Measurements from ENCODE around the gene ALDH3A2. TPM values are rescaled to one million over a fixed set of nuclear protein-coding genes. Genes with fewer than 3 reads are reported as not detected.

The ALDH3A2 gene
- total RNA-seq, 1 experiment from 2014 or later: 97.3 TPM

DNA sequence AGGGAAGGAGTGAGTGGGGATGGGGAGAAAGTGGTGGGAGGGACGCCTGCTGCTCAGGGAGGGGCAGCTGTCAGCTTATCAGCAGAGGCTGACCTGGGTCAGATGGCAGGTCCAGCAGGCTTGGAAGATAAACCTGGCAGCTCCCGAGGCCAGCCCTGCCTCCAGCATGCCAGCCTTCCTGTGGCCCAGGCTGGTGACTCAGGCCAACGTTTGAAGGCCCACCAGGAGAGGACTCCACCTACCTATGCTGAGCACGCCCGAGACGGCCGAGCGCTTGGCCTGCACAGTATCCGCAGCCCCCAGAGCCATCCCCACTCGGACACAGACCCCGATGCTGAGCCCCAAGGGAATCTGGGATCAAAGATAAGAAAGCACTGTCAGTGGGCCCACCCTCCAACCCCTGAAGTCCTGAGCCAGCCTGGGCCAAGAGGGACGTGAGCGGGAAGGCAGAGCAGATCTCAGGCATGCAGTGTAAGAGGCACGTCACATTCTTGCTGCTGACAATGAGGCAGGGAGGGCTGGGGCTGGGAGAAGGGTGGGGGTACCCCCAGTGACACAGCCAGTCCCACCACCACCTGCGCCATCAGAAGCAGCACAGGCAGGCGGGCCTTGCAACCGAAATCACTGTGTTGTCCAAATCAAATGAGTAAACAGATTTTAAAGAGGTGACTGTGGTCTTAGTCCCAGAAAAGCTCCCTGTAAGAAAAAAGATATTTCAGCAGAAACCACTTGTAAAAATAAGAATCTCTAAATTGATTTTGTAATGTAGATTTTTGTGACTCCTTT, 55.5 kb downstream of the ALDH3A2 start:
- H3K9me3 ChIP-seq (ENCODE audit: low read depth, low read length, poor library complexity, severe bottlenecking): no peaks in the 10 kb centered on the region
- CTCF ChIA-PET: interaction anchor here (0.5 kb wide), 1 partner anchor 41 kb away, joined by 3 read pairs; no protein-coding TSS in a partner anchor
- DNase-seq (ENCODE audit: low spot score): no peak
- H3K36me3 ChIP-seq (ENCODE audit: insufficient read depth, low read length, poor library complexity, severe bottlenecking): no peaks in the 10 kb centered on the region
- peaks cover 16% of the 10 kb centered on the region for H3K4me1 ChIP-seq (ENCODE audit: insufficient read depth, low read length, poor library complexity, severe bottlenecking)
- no peak overlapping the region for H3K4me3 ChIP-seq (ENCODE audit: low read depth, low read length, poor library complexity, severe bottlenecking)
- intact Hi-C loops (cut with micrococcal nuclease; ENCODE audit: unreplicated experiment): no loop called here
- POLR2A ChIA-PET (ENCODE audit: low non-redundant PET): no interaction called here
- BruUV-seq (replicated peaks): no TSS peak
- no peak overlapping the region for H3K27ac ChIP-seq (ENCODE audit: low read depth, low read length, poor library complexity, severe bottlenecking)
- no peaks in the 10 kb centered on the region for H3K27me3 ChIP-seq (replicated peaks; ENCODE audit: insufficient read depth, low read depth, low read length, poor library complexity)
- TF ChIP-seq, protein P1, sequence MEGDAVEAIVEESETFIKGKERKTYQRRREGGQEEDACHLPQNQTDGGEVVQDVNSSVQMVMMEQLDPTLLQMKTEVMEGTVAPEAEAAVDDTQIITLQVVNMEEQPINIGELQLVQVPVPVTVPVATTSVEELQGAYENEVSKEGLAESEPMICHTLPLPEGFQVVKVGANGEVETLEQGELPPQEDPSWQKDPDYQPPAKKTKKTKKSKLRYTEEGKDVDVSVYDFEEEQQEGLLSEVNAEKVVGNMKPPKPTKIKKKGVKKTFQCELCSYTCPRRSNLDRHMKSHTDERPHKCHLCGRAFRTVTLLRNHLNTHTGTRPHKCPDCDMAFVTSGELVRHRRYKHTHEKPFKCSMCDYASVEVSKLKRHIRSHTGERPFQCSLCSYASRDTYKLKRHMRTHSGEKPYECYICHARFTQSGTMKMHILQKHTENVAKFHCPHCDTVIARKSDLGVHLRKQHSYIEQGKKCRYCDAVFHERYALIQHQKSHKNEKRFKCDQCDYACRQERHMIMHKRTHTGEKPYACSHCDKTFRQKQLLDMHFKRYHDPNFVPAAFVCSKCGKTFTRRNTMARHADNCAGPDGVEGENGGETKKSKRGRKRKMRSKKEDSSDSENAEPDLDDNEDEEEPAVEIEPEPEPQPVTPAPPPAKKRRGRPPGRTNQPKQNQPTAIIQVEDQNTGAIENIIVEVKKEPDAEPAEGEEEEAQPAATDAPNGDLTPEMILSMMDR (conservative IDR thresholded peaks at IDR 0.05; ENCODE audit: low read depth, low read length): no peak
- TF ChIP-seq EZH2 (IDR thresholded peaks at IDR 0.05; ENCODE audit: borderline replicate concordance, low read depth, low read length, poor library complexity, severe bottlenecking): no peak

DNA sequence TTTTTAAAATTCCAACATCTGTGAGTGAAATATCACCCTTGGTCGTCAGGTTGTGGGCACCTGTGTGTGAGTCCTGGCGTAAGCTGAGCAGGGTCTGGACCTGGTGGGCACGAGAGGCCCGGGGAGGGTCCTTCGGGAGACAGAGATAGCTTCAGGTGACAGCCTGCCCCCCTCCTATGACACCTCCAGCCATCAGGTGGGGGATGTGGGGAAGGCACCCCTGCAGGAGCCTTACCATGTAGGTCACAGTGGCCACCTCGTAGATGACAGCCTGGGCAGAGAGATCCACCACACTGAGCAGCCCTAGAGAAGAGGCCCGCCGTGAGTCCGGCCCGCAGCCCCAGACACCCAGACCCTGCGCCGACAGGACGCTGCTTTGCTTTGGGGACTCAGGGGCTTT, 56.6 kb downstream of the ALDH3A2 start:
- no TSS peak for BruUV-seq (replicated peaks)
- Histone ChIP-seq H3K4me1 (ENCODE audit: insufficient read depth, low read length, poor library complexity, severe bottlenecking) (peaks cover 16% of the 10 kb centered on the region), H3K36me3 (ENCODE audit: insufficient read depth, low read length, poor library complexity, severe bottlenecking) (no peaks in the 10 kb centered on the region), H3K27ac (ENCODE audit: low read depth, low read length, poor library complexity, severe bottlenecking) (no peak overlapping the region), H3K4me3 (ENCODE audit: low read depth, low read length, poor library complexity, severe bottlenecking) (no peak overlapping the region), H3K27me3 (replicated peaks; ENCODE audit: insufficient read depth, low read depth, low read length, poor library complexity) (no peaks in the 10 kb centered on the region), H3K9me3 (ENCODE audit: low read depth, low read length, poor library complexity, severe bottlenecking) (no peaks in the 10 kb centered on the region)
- TF ChIP-seq EZH2 (IDR thresholded peaks at IDR 0.05; ENCODE audit: borderline replicate concordance, low read depth, low read length, poor library complexity, severe bottlenecking): no peak
- TF ChIP-seq, protein P1 (conservative IDR thresholded peaks at IDR 0.05; ENCODE audit: low read depth, low read length): no peak
- no peak for DNase-seq (ENCODE audit: low spot score)
- intact Hi-C loops (cut with micrococcal nuclease; ENCODE audit: unreplicated experiment): no loop called here
- ChIA-PET POLR2A (ENCODE audit: low non-redundant PET) (no interaction called here), CTCF (no interaction called here)

DNA sequence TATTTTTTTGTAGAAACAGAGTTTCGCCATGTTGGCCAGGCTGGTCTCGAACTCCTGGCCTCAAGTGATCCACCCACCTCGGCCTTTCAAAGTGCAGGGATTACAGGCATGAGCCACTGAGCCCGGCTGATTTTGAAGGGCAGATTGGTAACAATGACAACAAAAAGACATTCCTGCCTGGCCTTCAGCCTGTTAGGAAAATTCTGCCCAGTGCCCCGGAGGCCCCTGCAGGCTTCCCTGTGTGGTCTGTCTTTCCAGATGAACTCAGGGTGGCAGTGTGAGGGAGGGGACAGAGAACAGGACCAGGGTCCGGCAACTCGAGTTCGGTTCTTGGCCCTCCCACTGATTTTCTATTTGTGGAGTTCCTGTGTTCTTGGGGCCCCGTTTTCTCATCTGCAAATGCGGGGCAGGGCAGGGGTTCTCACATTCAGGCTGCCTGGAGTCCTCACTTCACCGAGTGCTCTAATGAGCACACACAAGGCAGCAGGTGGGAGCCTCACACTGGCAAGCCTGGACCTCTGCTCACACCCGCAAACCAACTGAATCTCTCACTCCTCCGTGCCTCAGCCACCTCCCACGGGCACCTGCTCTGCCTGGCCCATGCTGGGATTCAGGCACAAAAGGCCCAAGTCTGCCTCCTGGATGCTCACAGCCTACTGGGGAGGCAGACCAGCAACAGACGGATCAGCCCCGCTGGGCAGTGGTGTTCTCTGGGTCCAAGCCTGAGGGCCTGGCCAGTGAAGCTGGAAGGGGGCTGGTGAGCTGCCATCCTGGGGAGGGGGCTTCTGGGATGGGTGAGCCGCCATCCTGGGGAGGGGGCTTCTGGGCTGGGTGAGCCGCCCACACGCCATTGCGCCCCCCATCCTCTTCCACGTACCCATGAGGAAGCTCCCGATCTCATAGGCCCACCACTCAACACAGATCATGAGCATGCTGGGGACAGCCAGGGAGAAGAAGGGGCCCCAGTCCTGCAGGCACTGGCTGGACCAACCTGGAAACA, 57.5 kb downstream of the ALDH3A2 start:
- CTCF ChIA-PET: no interaction called here
- no peak overlapping the region for H3K4me3 ChIP-seq (ENCODE audit: low read depth, low read length, poor library complexity, severe bottlenecking)
- POLR2A ChIA-PET (ENCODE audit: low non-redundant PET): no interaction called here
- H3K36me3 ChIP-seq (ENCODE audit: insufficient read depth, low read length, poor library complexity, severe bottlenecking): no peaks in the 10 kb centered on the region
- H3K4me1 ChIP-seq (ENCODE audit: insufficient read depth, low read length, poor library complexity, severe bottlenecking): peaks cover 16% of the 10 kb centered on the region
- no peaks in the 10 kb centered on the region for H3K27me3 ChIP-seq (replicated peaks; ENCODE audit: insufficient read depth, low read depth, low read length, poor library complexity)
- BruUV-seq (replicated peaks): no TSS peak
- intact Hi-C loops (cut with micrococcal nuclease; ENCODE audit: unreplicated experiment): no loop called here
- H3K27ac ChIP-seq (ENCODE audit: low read depth, low read length, poor library complexity, severe bottlenecking): peak overlapping the region; percentile 56
- no peak for TF ChIP-seq EZH2 (IDR thresholded peaks at IDR 0.05; ENCODE audit: borderline replicate concordance, low read depth, low read length, poor library complexity, severe bottlenecking)
- TF ChIP-seq, protein P1 (conservative IDR thresholded peaks at IDR 0.05; ENCODE audit: low read depth, low read length): no peak
- DNase-seq (ENCODE audit: low spot score): no peak
- no peaks in the 10 kb centered on the region for H3K9me3 ChIP-seq (ENCODE audit: low read depth, low read length, poor library complexity, severe bottlenecking)
